Neural progenitor cell (in vitro differentiated cells): Measurements from ENCODE around the gene TAC3. TPM values are rescaled to one million over a fixed set of nuclear protein-coding genes. Genes with fewer than 3 reads are reported as not detected.

Experiments
- DNase-seq: peaks from one replicate; pipeline ENCODE4 v3.0.0-alpha.2; 2016; ENCODE audit warnings: low spot score
- H2AFZ ChIP-seq: fragments of 200-600 bp; sonication (generic); replicated peaks from 2 replicates; pipeline ENCODE4 v1.6.1; 2016; ENCODE audit warnings: antibody characterized with exemption
- H3F3A ChIP-seq: fragments of 200-600 bp; sonication (generic); 2 replicates; pipeline ENCODE4 v1.6.1; 2016; ENCODE audit warnings: antibody characterized with exemption, low read depth
- H3K27ac ChIP-seq: fragments of 200-600 bp; sonication (generic); 2 replicates; pipeline ENCODE4 v1.5.1; 2016; ENCODE audit warnings: mild to moderate bottlenecking
- H3K27me3 ChIP-seq: fragments of 200-600 bp; sonication (generic); 2 replicates; pipeline ENCODE4 v1.6.1; 2016; ENCODE audit warnings: mild to moderate bottlenecking, moderate library complexity
- H3K36me3 ChIP-seq: fragments of 200-600 bp; sonication (generic); 2 replicates; pipeline ENCODE4 v1.5.1; 2016
- H3K4me1 ChIP-seq: fragments of 200-600 bp; sonication (generic); 2 replicates; pipeline ENCODE4 v1.6.1; 2016; ENCODE audit warnings: mixed run types
- H3K4me2 ChIP-seq: fragments of 200-600 bp; sonication (generic); 2 replicates; pipeline ENCODE4 v1.6.1; 2016
- H3K4me3 ChIP-seq: fragments of 200-600 bp; sonication (generic); 2 replicates; pipeline ENCODE4 v1.5.1; 2016
- H3K79me2 ChIP-seq: fragments of 200-600 bp; sonication (generic); 2 replicates; pipeline ENCODE4 v1.6.1; 2016; ENCODE audit warnings: low read depth
- H3K9ac ChIP-seq: fragments of 200-600 bp; sonication (generic); 2 replicates; pipeline ENCODE4 v1.6.1; 2016
- H3K9me3 ChIP-seq: fragments of 200-600 bp; sonication (generic); 2 replicates; pipeline ENCODE4 v1.5.1; 2016; ENCODE audit warnings: low read depth
- H4K20me1 ChIP-seq: fragments of 200-600 bp; sonication (generic); 2 replicates; pipeline ENCODE4 v1.6.1; 2016; ENCODE audit warnings: low read depth
- H3K27ac Mint-ChIP-seq: 3 replicates; pipeline ENCODE4 v1.8.0; 2021; ENCODE audit warnings: mixed read lengths
- H3K27me3 Mint-ChIP-seq: 2 replicates; pipeline ENCODE4 v1.8.0; 2022; ENCODE audit warnings: low read depth, mild to moderate bottlenecking, inconsistent platforms, moderate library complexity, mixed read lengths; ENCODE audit not compliant: insufficient read depth
- H3K36me3 Mint-ChIP-seq: 3 replicates; pipeline ENCODE4 v1.8.0; 2021; ENCODE audit warnings: mixed read lengths
- H3K4me1 Mint-ChIP-seq: 3 replicates; pipeline ENCODE4 v1.8.0; 2021; ENCODE audit warnings: mixed read lengths
- H3K4me3 Mint-ChIP-seq: 3 replicates; pipeline ENCODE4 v1.8.0; 2021; ENCODE audit warnings: mild to moderate bottlenecking, moderate library complexity, mixed read lengths
- H3K9me3 Mint-ChIP-seq: 3 replicates; pipeline ENCODE4 v1.8.0; 2020; ENCODE audit warnings: mixed read lengths
- CTCF ChIP-seq: fragments of 200-600 bp; sonication (generic); IDR thresholded peaks from 2 replicates; pipeline ENCODE4 v1.5.1; 2017; ENCODE audit warnings: antibody characterized with exemption, mild to moderate bottlenecking
- EZH2 ChIP-seq: fragments of 200-600 bp; sonication (generic); IDR thresholded peaks from 2 replicates; pipeline ENCODE4 v1.6.1; 2017; ENCODE audit warnings: antibody characterized with exemption, mild to moderate bottlenecking, moderate library complexity
- EZH2phosphoT487 ChIP-seq: fragments of 200-600 bp; sonication (generic); IDR thresholded peaks from 2 replicates; pipeline ENCODE4 v1.6.1; 2017; ENCODE audit warnings: antibody characterized with exemption
- total RNA-seq: library from RNA; depleted of rRNA; stranded (reverse); fragments of >200 nt; gene quantifications from 2 replicates; pipeline ENCODE4 v1.2.3, GENCODE V29; 2015; ENCODE audit warnings: low replicate concordance

TAC3 gene
- total RNA-seq, 1 donor from 2014 or later: 6.0 TPM

GRCh38 chr12:57005980-57006808, 10.1 kb downstream of the TAC3 start, which contains the start of gene ZBTB39:
ZBTB39 (minus strand) TSS chr12:57006546; CDS start chr12:57004917, 1,629 bp downstream.
- Histone ChIP-seq H3F3A (peaks cover 8% of the 10 kb centered on the region), H4K20me1 (peaks cover 43% of the 10 kb centered on the region), H3K9ac (peak within 1 kb of the TSS; percentile 96), H3K4me3 (peak within 1 kb of the TSS; percentile 78), H3K27me3 (no peaks in the 10 kb centered on the region), H3K4me2 (peak within 1 kb of the TSS; percentile 85), H3K9me3 (no peaks in the 10 kb centered on the region), H2AFZ (peak within 1 kb of the TSS; percentile 80), H3K36me3 (no peaks in the 10 kb centered on the region), H3K27ac (peak within 1 kb of the TSS; percentile 22), H3K79me2 (peaks cover 49% of the 10 kb centered on the region), H3K4me1 (peaks cover 7% of the 10 kb centered on the region)
- peak within 1 kb of the TSS; percentile 96 for H3K4me3 Mint-ChIP-seq
- H3K9me3 Mint-ChIP-seq: no peaks in the 10 kb centered on the region
- peak within 1 kb of the TSS; percentile 95 for H3K27ac Mint-ChIP-seq
- H3K36me3 Mint-ChIP-seq: peaks cover 28% of the 10 kb centered on the region
- TF ChIP-seq CTCF (peak; percentile 58), EZH2 (no peak)
- peak; percentile 90 for DNase-seq
- peaks cover 2% of the 10 kb centered on the region for H3K27me3 Mint-ChIP-seq
- peaks cover 19% of the 10 kb centered on the region for H3K4me1 Mint-ChIP-seq

DNA sequence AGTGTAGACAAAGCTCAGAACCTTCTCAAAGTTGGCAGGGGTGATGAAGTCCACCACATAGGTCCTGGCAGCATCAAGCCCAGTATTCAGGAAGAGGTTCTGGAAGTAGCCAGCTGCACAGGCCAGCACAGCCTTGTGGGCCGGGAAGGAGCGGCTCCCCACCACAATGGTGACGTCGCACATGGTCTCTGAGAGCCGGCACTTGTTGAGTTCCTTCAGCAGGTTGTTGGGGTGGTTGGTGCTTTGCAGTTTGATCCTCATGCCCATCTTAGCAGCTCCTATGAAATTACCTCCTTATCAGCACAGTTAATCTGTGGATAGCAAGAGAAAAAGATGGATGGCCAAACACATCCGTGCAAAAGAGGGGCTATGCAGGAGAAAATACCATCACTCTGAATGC, 11.7 kb downstream of the TAC3 start:
- Histone ChIP-seq H3K79me2 (peaks cover 64% of the 10 kb centered on the region), H3K4me3 (no peak overlapping the region), H3K27ac (no peak overlapping the region), H3K9ac (no peak overlapping the region), H3F3A (peaks cover 8% of the 10 kb centered on the region), H3K9me3 (no peaks in the 10 kb centered on the region), H3K27me3 (no peaks in the 10 kb centered on the region), H3K4me2 (peak overlapping the region; percentile 85), H4K20me1 (peaks cover 58% of the 10 kb centered on the region), H3K36me3 (peaks cover 9% of the 10 kb centered on the region), H3K4me1 (peaks cover 7% of the 10 kb centered on the region), H2AFZ (no peak overlapping the region)
- peak overlapping the region; percentile 96 for H3K4me3 Mint-ChIP-seq
- no peaks in the 10 kb centered on the region for H3K9me3 Mint-ChIP-seq
- H3K36me3 Mint-ChIP-seq: peaks cover 28% of the 10 kb centered on the region
- peaks cover 2% of the 10 kb centered on the region for H3K27me3 Mint-ChIP-seq
- peaks cover 21% of the 10 kb centered on the region for H3K4me1 Mint-ChIP-seq
- no peak for DNase-seq
- no peak for TF ChIP-seq EZH2
- TF ChIP-seq CTCF: no peak
- no peak for TF ChIP-seq EZH2phosphoT487
- no peak overlapping the region for H3K27ac Mint-ChIP-seq

DNA sequence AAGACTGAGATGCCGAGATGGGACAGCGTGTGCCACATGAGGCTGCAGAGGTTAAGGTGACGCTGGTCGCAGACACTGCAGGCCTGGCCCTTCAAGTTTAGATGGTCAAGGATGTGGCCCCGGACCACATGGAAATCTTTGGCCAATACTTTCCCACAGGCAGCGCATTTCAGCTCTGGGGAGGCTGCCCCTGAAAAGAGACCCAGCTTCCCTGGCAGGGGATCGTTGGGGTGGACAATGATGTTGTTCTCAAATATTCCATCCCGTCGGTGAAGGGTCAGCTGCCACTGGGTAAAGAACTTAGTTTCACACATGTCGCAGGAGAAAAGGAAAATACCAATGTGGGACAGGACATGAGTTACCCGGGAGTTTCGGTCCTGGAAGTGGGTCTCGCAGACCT, 12.9 kb downstream of the TAC3 start:
- Histone ChIP-seq H3K79me2 (peaks cover 77% of the 10 kb centered on the region), H3K27me3 (no peaks in the 10 kb centered on the region), H3K36me3 (peaks cover 9% of the 10 kb centered on the region)

More for the DNA sequence above, 12.9 kb downstream of the TAC3 start:
- TF ChIP-seq EZH2 (no peak), EZH2phosphoT487 (no peak), CTCF (no peak)
- Histone ChIP-seq H4K20me1 (peaks cover 71% of the 10 kb centered on the region), H2AFZ (no peak overlapping the region), H3K9ac (no peak overlapping the region), H3F3A (peaks cover 8% of the 10 kb centered on the region), H3K4me3 (no peak overlapping the region), H3K27ac (no peak overlapping the region), H3K9me3 (no peaks in the 10 kb centered on the region), H3K4me1 (peaks cover 7% of the 10 kb centered on the region), H3K4me2 (no peak overlapping the region)
- H3K36me3 Mint-ChIP-seq: peaks cover 35% of the 10 kb centered on the region
- peaks cover 18% of the 10 kb centered on the region for H3K4me1 Mint-ChIP-seq
- H3K9me3 Mint-ChIP-seq: no peaks in the 10 kb centered on the region
- no peak overlapping the region for H3K4me3 Mint-ChIP-seq
- H3K27ac Mint-ChIP-seq: no peak overlapping the region
- DNase-seq: no peak
- peaks cover 2% of the 10 kb centered on the region for H3K27me3 Mint-ChIP-seq
